ENCODE results near the gene SH2D3C.
A peak's percentile ranks its signal among the peaks of the same experiment; 100 is the strongest.

Gene SH2D3C

GRCh38 chr9:127808347-127809001 lies 30.0 kb upstream of the SH2D3C start:
- no peaks in the 10 kb centered on the region for H3K9me3 ChIP-seq (ENCODE audit: control insufficient read depth, insufficient read depth, low read depth, low read length)
- POLR2A ChIA-PET: interaction anchor here (0.7 to 1.2 kb wide), 3 partner anchors 9 to 15 kb away, joined by 3 to 8 read pairs (median 3); no protein-coding TSS in a partner anchor
- no peak overlapping the region for H3K27ac ChIP-seq (ENCODE audit: extremely low read depth, low read depth, low read length)
- CTCF ChIA-PET: interaction anchor here (1.0 kb wide), 1 partner anchor 61 kb away, joined by 3 read pairs; no protein-coding TSS in a partner anchor
- no peak overlapping the region for H3K4me3 ChIP-seq (ENCODE audit: low read depth, low read length)
- TF ChIP-seq ZNF324 (tag by site-specific recombination; IDR thresholded peaks at IDR 0.05): no peak
- no peak for TF ChIP-seq ZNF488 (tag by site-specific recombination; IDR thresholded peaks at IDR 0.05)
- peak; percentile 66 for TF ChIP-seq SCRT2 (tag by site-specific recombination; IDR thresholded peaks at IDR 0.05)
- peak; percentile 60; the same call in 1 of the 2 replicates for TF ChIP-seq SCRT1 (tag by site-specific recombination; IDR thresholded peaks at IDR 0.05; ENCODE audit: borderline replicate concordance)
- H3K36me3 ChIP-seq (ENCODE audit: control insufficient read depth in 2 of 2, insufficient read depth in 1 of 2, low read length in 2 of 2): peaks cover 4 to 72% of the 10 kb centered on the region in 2 experiments; a peak in 2 of 3 replicates
- no peaks in the 10 kb centered on the region for H3K4me1 ChIP-seq (ENCODE audit: control insufficient read depth, insufficient read depth, low read length)

- TF ChIP-seq ZNF184 (tag by site-specific recombination; IDR thresholded peaks at IDR 0.05): no peak
- TF ChIP-seq PRDM10 (tag by site-specific recombination; IDR thresholded peaks at IDR 0.05): no peak
- TF ChIP-seq ZNF585B (tag by site-specific recombination; IDR thresholded peaks at IDR 0.05): no peak
- no peak for TF ChIP-seq ZNF146 (tag by site-specific recombination; IDR thresholded peaks at IDR 0.05)
- no peak for TF ChIP-seq ZNF580 (tag by site-specific recombination; IDR thresholded peaks at IDR 0.05)
- no peak for TF ChIP-seq ZNF221 (tag by site-specific recombination; IDR thresholded peaks at IDR 0.05; ENCODE audit: borderline replicate concordance)
- TF ChIP-seq ZNF549 (tag by site-specific recombination; IDR thresholded peaks at IDR 0.05): no peak
- no peak for TF ChIP-seq ZNF324 (tag by site-specific recombination; IDR thresholded peaks at IDR 0.05)
- POLR2A ChIA-PET: no interaction called here
- CTCF ChIA-PET: interaction anchor here (1.8 kb wide), 1 partner anchor 22 kb away, joined by 6 read pairs; the partner anchor contains the start of gene CDK9
- Histone ChIP-seq H3K27ac (ENCODE audit: extremely low read depth, low read depth, low read length) (no peak overlapping the region; the same call in 1 of the 2 replicates), H3K36me3 (ENCODE audit: control insufficient read depth in 2 of 2, insufficient read depth in 1 of 2, low read length in 2 of 2) (peaks cover 4 to 57% of the 10 kb centered on the region in 2 experiments; a peak in 2 of 3 replicates), H3K4me3 (ENCODE audit: low read depth, low read length) (no peak overlapping the region), H3K9me3 (ENCODE audit: control insufficient read depth, insufficient read depth, low read depth, low read length) (no peaks in the 10 kb centered on the region), H3K4me1 (ENCODE audit: control insufficient read depth, insufficient read depth, low read length) (peaks cover 6% of the 10 kb centered on the region; the same call in 1 of the 2 replicates)
These were observed 28.4 kb upstream of the SH2D3C start for GRCh38 chr9:127806871-127807270.

- peaks cover 4 to 51% of the 10 kb centered on the region in 2 experiments; a peak in 2 of 3 replicates for H3K36me3 ChIP-seq (ENCODE audit: control insufficient read depth in 2 of 2, insufficient read depth in 1 of 2, low read length in 2 of 2)
- ChIA-PET CTCF (interaction anchor here (0.6 to 1.8 kb wide), 16 partner anchors 12 to 768 kb away, joined by 3 to 9 read pairs (median 4); partner anchors contain the start of genes CDK9 and TOR2A), POLR2A (interaction anchor here (1.4 kb wide), 1 partner anchor 71 kb away, joined by 3 read pairs; the partner anchor contains the start of gene TOR2A)
These were observed 27.2 kb upstream of the SH2D3C start for GRCh38 chr9:127805620-127806019.

More at GRCh38 chr9:127805620-127806019, 27.2 kb upstream of the SH2D3C start:
- Histone ChIP-seq H3K4me1 (ENCODE audit: control insufficient read depth, insufficient read depth, low read length) (peaks cover 6% of the 10 kb centered on the region; the same call in 1 of the 2 replicates), H3K9me3 (ENCODE audit: control insufficient read depth, insufficient read depth, low read depth, low read length) (no peaks in the 10 kb centered on the region), H3K4me3 (ENCODE audit: low read depth, low read length) (no peak overlapping the region), H3K27ac (ENCODE audit: extremely low read depth, low read depth, low read length) (no peak overlapping the region)
- no peak for TF ChIP-seq AEBP2 (tag by site-specific recombination; IDR thresholded peaks at IDR 0.05; ENCODE audit: borderline replicate concordance)
- TF ChIP-seq ZNF677 (tag by site-specific recombination; IDR thresholded peaks at IDR 0.05): no peak

Measured in HEK293 (cell line).